Measurements from ENCODE around the gene JPH4. TPM values are rescaled to one million over a fixed set of nuclear protein-coding genes. Genes with fewer than 3 reads are reported as not detected.

JPH4 gene
- total and polyA plus RNA-seq, 2 donors (not counting 3 experiments of a cell fraction or from before 2014, with no cell fraction given), result 0.06 TPM; not detected in 1

DNA sequence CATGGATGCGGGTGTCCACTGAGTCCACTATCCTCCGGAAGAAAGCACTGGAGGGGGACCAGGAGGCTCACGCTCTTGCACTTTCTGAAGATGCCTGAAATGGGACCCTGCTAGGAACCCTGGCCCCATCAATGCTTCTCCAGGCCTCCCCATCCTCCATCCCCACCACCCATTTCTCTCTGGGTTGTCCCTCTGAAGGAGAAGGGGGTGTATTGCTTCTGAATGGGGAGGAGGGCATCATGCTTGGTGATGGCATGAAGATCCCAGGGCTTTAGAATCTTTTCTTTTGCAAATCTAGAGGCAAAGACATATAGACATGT is 681 bp upstream of the JPH4 start:
- Histone ChIP-seq H3K4me3 (replicated peaks in 1 of 3; ENCODE audit: insufficient read depth in 1 of 3, low read depth in 1 of 3, low read length in 3 of 3) (no peak overlapping the region), H4K20me1 (replicated peaks; ENCODE audit: control insufficient read depth, extremely low read depth, insufficient read depth, low read length) (no peaks in the 10 kb centered on the region), H3K9me1 (replicated peaks; ENCODE audit: control insufficient read depth, extremely low read depth, insufficient read depth, low read length) (no peaks in the 10 kb centered on the region), H3K36me3 (ENCODE audit: control insufficient read depth in 2 of 2, extremely low read depth in 1 of 2, insufficient read depth in 2 of 2, low read length in 2 of 2) (no peaks in the 10 kb centered on the region), H2AFZ (ENCODE audit: low read depth, low read length) (no peak overlapping the region), H3K4me1 (ENCODE audit: control insufficient read depth, extremely low read depth, insufficient read depth, low read length) (no peaks in the 10 kb centered on the region), H3K9ac (replicated peaks; ENCODE audit: extremely low read depth, insufficient read depth, low read length) (no peak overlapping the region), H3K9me3 (replicated peaks; ENCODE audit: control insufficient read depth, insufficient read depth, low read length) (no peaks in the 10 kb centered on the region), H3K4me2 (ENCODE audit: insufficient read depth, low read length) (no peak overlapping the region), H3K79me2 (ENCODE audit: control insufficient read depth, insufficient read depth, low read length) (no peaks in the 10 kb centered on the region), H3K27me3 (ENCODE audit: control insufficient read depth in 2 of 2, insufficient read depth in 2 of 2, low read length in 2 of 2) (peaks cover 34 to 49% of the 10 kb centered on the region in 2 experiments), H3K27ac (ENCODE audit: insufficient read depth, low read depth, low read length) (no peak overlapping the region)
- DNase-seq (ENCODE audit: low read depth, low spot score) (no peak), FAIRE-seq (no peak)
- ChIA-PET CTCF (interaction anchor here (2.1 kb wide), 1 partner anchor 10 kb away, joined by 5 read pairs; no protein-coding TSS in a partner anchor), POLR2A (no interaction called here)
- intact Hi-C loops (cut with micrococcal nuclease), result no loop called here
- no peak for TF ChIP-seq POLR2AphosphoS5 (IDR thresholded peaks at IDR 0.05; ENCODE audit: insufficient read depth, low read depth, low read length)
- TF ChIP-seq MYC (IDR thresholded peaks at IDR 0.05; ENCODE audit: low read depth, low read length), result no peak
- TF ChIP-seq EZH2 (IDR thresholded peaks at IDR 0.05; ENCODE audit: borderline replicate concordance, low read depth, low read length, severe bottlenecking), result no peak
- dilution Hi-C loops (cut with MboI; ENCODE audit: extremely low pct_ligation_motif_present, low sequenced_read_pairs), result no loop called here
- no TSS peak for BruUV-seq (replicated peaks)

DNA sequence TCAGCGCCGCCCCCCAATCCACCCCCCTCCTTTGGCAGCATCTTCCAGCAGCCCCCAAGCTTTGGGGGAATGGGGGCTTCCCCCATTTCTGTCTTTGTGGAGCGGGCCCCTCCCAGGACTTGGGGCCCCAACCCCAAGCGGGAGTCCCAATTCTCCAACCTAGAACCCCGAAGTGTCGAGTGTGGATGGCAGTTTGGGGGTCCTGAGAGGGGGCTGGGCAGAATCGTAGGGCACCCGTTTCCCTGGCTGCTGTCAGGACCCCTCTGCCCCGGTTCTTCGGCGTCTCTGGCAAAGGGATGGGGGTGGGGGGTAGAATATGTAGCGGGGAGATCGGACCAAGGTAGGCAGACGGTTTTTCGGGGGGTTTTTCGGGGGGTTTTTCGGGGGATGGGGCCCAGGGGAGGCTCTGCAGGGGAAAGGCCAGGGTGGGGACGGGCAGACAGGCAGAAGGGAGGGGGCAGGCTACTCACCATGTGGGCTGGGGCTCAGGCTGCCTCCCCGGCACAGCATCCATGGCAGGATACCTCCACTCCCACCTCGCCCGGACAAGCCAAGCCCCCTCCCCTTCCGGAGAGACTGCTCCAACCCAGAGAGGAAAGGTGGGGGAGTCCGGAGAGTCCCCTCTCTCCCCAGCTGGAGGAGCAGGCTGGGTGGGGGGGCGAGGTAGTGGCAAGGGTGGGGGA is 739 bp downstream of the JPH4 start:
- POLR2A ChIA-PET, result no interaction called here
- no peak overlapping the region for H3K4me3 ChIP-seq (replicated peaks in 1 of 3; ENCODE audit: insufficient read depth in 1 of 3, low read depth in 1 of 3, low read length in 3 of 3)
- no peaks in the 10 kb centered on the region for H3K9me1 ChIP-seq (replicated peaks; ENCODE audit: control insufficient read depth, extremely low read depth, insufficient read depth, low read length)
- BruUV-seq (replicated peaks), result no TSS peak
- dilution Hi-C loops (cut with MboI; ENCODE audit: extremely low pct_ligation_motif_present, low sequenced_read_pairs) (no loop called here), intact Hi-C loops (cut with micrococcal nuclease) (no loop called here)
- H3K9ac ChIP-seq (replicated peaks; ENCODE audit: extremely low read depth, insufficient read depth, low read length), result no peak overlapping the region
- no peaks in the 10 kb centered on the region for H3K4me1 ChIP-seq (ENCODE audit: control insufficient read depth, extremely low read depth, insufficient read depth, low read length)
- no peaks in the 10 kb centered on the region for H4K20me1 ChIP-seq (replicated peaks; ENCODE audit: control insufficient read depth, extremely low read depth, insufficient read depth, low read length)
- DNase-seq (ENCODE audit: low read depth, low spot score) (no peak), FAIRE-seq (no peak)
- H3K9me3 ChIP-seq (replicated peaks; ENCODE audit: control insufficient read depth, insufficient read depth, low read length), result no peaks in the 10 kb centered on the region
- no peak overlapping the region for H3K27ac ChIP-seq (ENCODE audit: insufficient read depth, low read depth, low read length)
- no peak overlapping the region for H3K4me2 ChIP-seq (ENCODE audit: insufficient read depth, low read length)
- no peaks in the 10 kb centered on the region for H3K36me3 ChIP-seq (ENCODE audit: control insufficient read depth in 2 of 2, extremely low read depth in 1 of 2, insufficient read depth in 2 of 2, low read length in 2 of 2)
- no peaks in the 10 kb centered on the region for H3K79me2 ChIP-seq (ENCODE audit: control insufficient read depth, insufficient read depth, low read length)
- H3K27me3 ChIP-seq (ENCODE audit: control insufficient read depth in 2 of 2, insufficient read depth in 2 of 2, low read length in 2 of 2), result peaks cover 38 to 49% of the 10 kb centered on the region in 2 experiments
- CTCF ChIA-PET, result interaction anchor here (2.1 kb wide), 1 partner anchor 11 kb away, joined by 5 read pairs; no protein-coding TSS in a partner anchor
- no peak overlapping the region for H2AFZ ChIP-seq (ENCODE audit: low read depth, low read length)
- no peak for TF ChIP-seq POLR2A (IDR thresholded peaks at IDR 0.05; ENCODE audit: low read depth, low read length)
- TF ChIP-seq, protein P1, sequence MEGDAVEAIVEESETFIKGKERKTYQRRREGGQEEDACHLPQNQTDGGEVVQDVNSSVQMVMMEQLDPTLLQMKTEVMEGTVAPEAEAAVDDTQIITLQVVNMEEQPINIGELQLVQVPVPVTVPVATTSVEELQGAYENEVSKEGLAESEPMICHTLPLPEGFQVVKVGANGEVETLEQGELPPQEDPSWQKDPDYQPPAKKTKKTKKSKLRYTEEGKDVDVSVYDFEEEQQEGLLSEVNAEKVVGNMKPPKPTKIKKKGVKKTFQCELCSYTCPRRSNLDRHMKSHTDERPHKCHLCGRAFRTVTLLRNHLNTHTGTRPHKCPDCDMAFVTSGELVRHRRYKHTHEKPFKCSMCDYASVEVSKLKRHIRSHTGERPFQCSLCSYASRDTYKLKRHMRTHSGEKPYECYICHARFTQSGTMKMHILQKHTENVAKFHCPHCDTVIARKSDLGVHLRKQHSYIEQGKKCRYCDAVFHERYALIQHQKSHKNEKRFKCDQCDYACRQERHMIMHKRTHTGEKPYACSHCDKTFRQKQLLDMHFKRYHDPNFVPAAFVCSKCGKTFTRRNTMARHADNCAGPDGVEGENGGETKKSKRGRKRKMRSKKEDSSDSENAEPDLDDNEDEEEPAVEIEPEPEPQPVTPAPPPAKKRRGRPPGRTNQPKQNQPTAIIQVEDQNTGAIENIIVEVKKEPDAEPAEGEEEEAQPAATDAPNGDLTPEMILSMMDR (IDR thresholded peaks at IDR 0.05; ENCODE audit: extremely low read depth in 1 of 2, insufficient read depth in 1 of 2, low read depth in 1 of 2, low read length in 2 of 2), result no peak
- TF ChIP-seq, protein P2, sequence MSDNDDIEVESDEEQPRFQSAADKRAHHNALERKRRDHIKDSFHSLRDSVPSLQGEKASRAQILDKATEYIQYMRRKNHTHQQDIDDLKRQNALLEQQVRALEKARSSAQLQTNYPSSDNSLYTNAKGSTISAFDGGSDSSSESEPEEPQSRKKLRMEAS (IDR thresholded peaks at IDR 0.05; ENCODE audit: insufficient read depth, insufficient read length), result no peak
- no peak for TF ChIP-seq MYC (IDR thresholded peaks at IDR 0.05; ENCODE audit: low read depth, low read length)
- TF ChIP-seq POLR2AphosphoS5 (IDR thresholded peaks at IDR 0.05; ENCODE audit: insufficient read depth, low read depth, low read length), result no peak
- no peak for TF ChIP-seq GATA2 (IDR thresholded peaks at IDR 0.05; ENCODE audit: insufficient read depth, insufficient read length, low read depth, low read length)
- TF ChIP-seq JUN (IDR thresholded peaks at IDR 0.05; ENCODE audit: borderline replicate concordance, insufficient read depth, insufficient read length, low read depth), result no peak
- TF ChIP-seq EZH2 (IDR thresholded peaks at IDR 0.05; ENCODE audit: borderline replicate concordance, low read depth, low read length, severe bottlenecking), result no peak
- no peak for TF ChIP-seq FOS (IDR thresholded peaks at IDR 0.05; ENCODE audit: borderline replicate concordance, insufficient read depth, low read length)
